Kidney (tissue), 14 donors: ENCODE results near the gene EOMES. TPM values are rescaled to one million over a fixed set of nuclear protein-coding genes. Genes with fewer than 3 reads are reported as not detected.
A peak's percentile ranks its signal among the peaks of the same experiment; 100 is the strongest.

Experiments used
- DNase-seq, 5 donors: peaks; one replicate each; pipeline ENCODE4 v3.0.0-alpha.2; 2013 to 2020
- FAIRE-seq: peaks from 2 replicates; lab custom pipeline; 2012; peaks lifted over from hg19 to GRCh38; lab: Jason Lieb, UNC
- H3K27ac ChIP-seq, 2 donors: one replicate each; pipeline ENCODE4 v1.7.0; 2013; ENCODE audit warnings: low read depth in 2 of 2, low read length in 2 of 2, inconsistent platforms in 1 of 2
- H3K27me3 ChIP-seq: one replicate; pipeline ENCODE4 v1.7.1; 2013; ENCODE audit warnings: low read length, inconsistent platforms; ENCODE audit not compliant: control insufficient read depth, insufficient read depth
- H3K36me3 ChIP-seq, 3 donors: one replicate each; pipeline versions ENCODE4 v1.7.0 to v1.7.1; 2013; ENCODE audit warnings: low read length in 3 of 3, control low read depth in 1 of 3, inconsistent platforms in 1 of 3; ENCODE audit not compliant: insufficient read depth in 3 of 3, control insufficient read depth in 2 of 3
- H3K4me1 ChIP-seq, 3 donors: one replicate each; pipeline versions ENCODE4 v1.7.0 to v1.7.1; 2013; ENCODE audit warnings: low read length in 3 of 3, inconsistent platforms in 1 of 3, low read depth in 1 of 3; ENCODE audit not compliant: control insufficient read depth in 2 of 3, insufficient read depth in 2 of 3
- H3K4me3 ChIP-seq, 3 donors: one replicate each; pipeline versions ENCODE4 v1.7.0 to v1.8.1; 2013; ENCODE audit warnings: low read length in 3 of 3, control low read depth in 1 of 3, inconsistent platforms in 1 of 3
- H3K9ac ChIP-seq, 3 donors: one replicate each; pipeline versions ENCODE4 v1.7.0 to v1.7.1; 2013; ENCODE audit warnings: low read length in 3 of 3, control low read depth in 1 of 3, inconsistent platforms in 1 of 3
- H3K9me3 ChIP-seq, 3 donors: one replicate each; pipeline versions ENCODE4 v1.7.0 to v1.7.1; 2013; ENCODE audit warnings: low read length in 3 of 3, control low read depth in 1 of 3, inconsistent platforms in 1 of 3; ENCODE audit not compliant: control insufficient read depth in 2 of 3, insufficient read depth in 1 of 3
- CTCF ChIP-seq: IDR thresholded peaks from 3 replicates; pipeline ENCODE4 v1.5.1; 2012; ENCODE audit warnings: mild to moderate bottlenecking, moderate library complexity, borderline replicate concordance; ENCODE audit not compliant: insufficient read depth; ENCODE audit errors: extremely low read depth
- intact Hi-C: fragments of 100-400 bp; cut with DNase I; formaldehyde crosslinking; loops from one replicate; pipeline ENCODE4 v1.11.1; 2022
- polyA plus RNA-seq: library from polyadenylated mRNA; stranded (reverse); fragments of 350-450 nt; fragmentation: Illumina TruSeq; extraction: RNeasy Lipid Tissue Mini Kit (QIAGEN cat#74804); gene quantifications from one replicate; pipeline ENCODE4 v1.2.3, GENCODE V29; 2014; ENCODE audit warnings: low read depth, low replicate concordance; ENCODE audit not compliant: insufficient read depth
- total RNA-seq: library from RNA; stranded (reverse); fragmentation: NEBNext Ultra II Directional; extraction: Animal tissue kit (Norgen Biotek cat#: 25700); gene quantifications from one replicate; pipeline ENCODE4 v1.2.1, GENCODE V29; 2021
- donor health status: control.
- donor health status: control.
- donor health status: control.
- donor health status: control.
- donor health status: control.
- donor health status: DM: yes; HTN: yes; CAD: no.
- donor health status: Normal renal cell carcinoma (clear cell type).

Gene EOMES
- total and polyA plus RNA-seq, 2 donors from 2014 or later, result 0.22 to 1.3 TPM

DNA sequence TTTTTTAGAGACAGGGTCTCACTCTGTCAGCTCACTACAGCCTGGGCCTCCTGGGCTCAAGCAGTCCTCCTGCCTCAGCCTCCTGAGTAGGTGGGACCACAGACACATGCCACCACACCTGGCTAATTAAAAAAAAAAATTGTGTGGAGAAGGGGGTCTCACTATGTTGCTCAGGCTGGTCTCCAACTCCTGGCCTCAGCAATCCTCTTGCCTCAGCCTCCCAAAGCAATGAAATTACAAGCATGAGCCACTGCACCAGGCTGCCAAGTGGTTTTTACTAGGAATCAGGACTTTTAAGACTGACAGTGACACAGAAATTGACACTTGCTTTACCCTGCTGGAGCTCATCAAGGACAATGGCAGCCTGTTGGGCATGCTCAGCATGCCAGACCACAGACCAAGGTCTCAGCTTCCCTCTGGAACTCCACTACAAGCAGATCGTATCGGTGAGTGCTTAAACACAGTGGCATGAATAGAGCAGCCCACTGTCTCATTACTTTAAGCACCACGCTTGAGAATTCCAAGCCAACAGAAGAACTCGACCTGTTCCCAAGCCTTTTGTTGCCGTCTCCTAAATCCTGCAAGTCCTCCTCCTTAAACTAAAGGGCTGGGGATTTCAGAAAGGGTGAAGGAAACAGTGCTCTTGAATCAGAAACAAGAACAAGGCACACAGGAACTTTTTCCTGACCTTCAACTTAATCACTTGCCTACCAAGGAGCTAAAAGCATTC, 41.4 kb downstream of the EOMES start:
- intact Hi-C loops, result no loop called here
- Histone ChIP-seq H3K27me3 (no peaks in the 10 kb centered on the region), H3K27ac (no peak overlapping the region), H3K9ac (peak overlapping the region in 1 of 3 donors; percentile 35), H3K36me3 (no peaks in the 10 kb centered on the region), H3K4me3 (peak overlapping the region in 1 of 3 donors; percentile 61), H3K4me1 (peaks cover 2 to 7% (median 2%) of the 10 kb centered on the region in 3 donors), H3K9me3 (no peaks in the 10 kb centered on the region)
- TF ChIP-seq CTCF, result no peak
- FAIRE-seq (no peak), DNase-seq (peak in 1 of 5 donors; percentile 11)

GRCh38 chr3:27679691-27680090, 42.4 kb downstream of the EOMES start:
- TF ChIP-seq CTCF, result no peak
- Histone ChIP-seq H3K27ac (no peak overlapping the region), H3K9ac (no peak overlapping the region), H3K4me1 (peaks cover 2 to 7% (median 2%) of the 10 kb centered on the region in 3 donors), H3K4me3 (no peak overlapping the region), H3K36me3 (no peaks in the 10 kb centered on the region), H3K27me3 (no peaks in the 10 kb centered on the region), H3K9me3 (no peaks in the 10 kb centered on the region)
- DNase-seq, result no peak
- intact Hi-C loops, result no loop called here
- no peak for FAIRE-seq

- Histone ChIP-seq H3K4me1 (peaks cover 2 to 7% (median 2%) of the 10 kb centered on the region in 3 donors), H3K9me3 (no peaks in the 10 kb centered on the region), H3K27me3 (no peaks in the 10 kb centered on the region), H3K4me3 (no peak overlapping the region), H3K36me3 (no peaks in the 10 kb centered on the region), H3K27ac (no peak overlapping the region), H3K9ac (no peak overlapping the region)
- TF ChIP-seq CTCF, result no peak
- intact Hi-C loops, result no loop called here
- FAIRE-seq (no peak), DNase-seq (no peak)
These were observed 43.9 kb downstream of the EOMES start for GRCh38 chr3:27678234-27678633.
